HEK293 (cell line): Measurements from ENCODE around the gene CEP135.

Experiments
- ATF2 ChIP-seq: fragments of 450-650 bp; formaldehyde crosslinking; IDR thresholded peaks from 2 replicates; pipeline ENCODE4 v1.5.1; 2016; ENCODE audit warnings: missing biosample characterization, missing genetic modification characterization, low read depth
- CTCF ChIP-seq: fragments of 450-650 bp; formaldehyde crosslinking; IDR thresholded peaks from 2 replicates; pipeline ENCODE4 v1.5.1; 2016; ENCODE audit warnings: missing biosample characterization, missing genetic modification characterization
- RBAK ChIP-seq: fragments of 450-650 bp; formaldehyde crosslinking; IDR thresholded peaks from 2 replicates; pipeline ENCODE4 v1.5.1; 2016; ENCODE audit warnings: missing biosample characterization, missing genetic modification characterization
- SETDB1 ChIP-seq: IDR thresholded peaks from one replicate; pipeline ENCODE4 v1.6.1; 2017; ENCODE audit warnings: mild to moderate bottlenecking, low read length, moderate library complexity, mixed read lengths; ENCODE audit not compliant: insufficient read length
- ZBTB44 ChIP-seq: fragments of 450-650 bp; IDR thresholded peaks from 2 replicates; pipeline ENCODE4 v1.5.1; 2018; ENCODE audit warnings: missing biosample characterization, mild to moderate bottlenecking, missing genetic modification characterization
- ZBTB49 ChIP-seq: fragments of 450-650 bp; formaldehyde crosslinking; IDR thresholded peaks from 2 replicates; pipeline ENCODE4 v1.5.1; 2016; ENCODE audit warnings: missing biosample characterization, missing genetic modification characterization, low read depth
- ZEB2 ChIP-seq: fragments of 450-650 bp; formaldehyde crosslinking; IDR thresholded peaks from 2 replicates; pipeline ENCODE4 v1.5.1; 2016; ENCODE audit warnings: missing biosample characterization, missing genetic modification characterization
- ZNF280D ChIP-seq: fragments of 450-650 bp; formaldehyde crosslinking; IDR thresholded peaks from 2 replicates; pipeline ENCODE4 v1.5.1; 2016; ENCODE audit warnings: missing biosample characterization, missing genetic modification characterization
- ZNF302 ChIP-seq: fragments of 450-650 bp; formaldehyde crosslinking; IDR thresholded peaks from 2 replicates; pipeline ENCODE4 v1.5.1; 2016; ENCODE audit warnings: missing biosample characterization, missing genetic modification characterization, low read depth
- ZNF549 ChIP-seq: fragments of 450-650 bp; IDR thresholded peaks from 2 replicates; pipeline ENCODE4 v1.5.1; 2018; ENCODE audit warnings: missing biosample characterization, missing genetic modification characterization, mild to moderate bottlenecking, inconsistent platforms, moderate library complexity
- ZNF692 ChIP-seq: fragments of 450-650 bp; formaldehyde crosslinking; IDR thresholded peaks from 2 replicates; pipeline ENCODE4 v1.5.1; 2016; ENCODE audit warnings: missing biosample characterization, missing genetic modification characterization
- ZNF707 ChIP-seq: fragments of 450-650 bp; formaldehyde crosslinking; IDR thresholded peaks from 2 replicates; pipeline ENCODE4 v1.5.1; 2016; ENCODE audit warnings: missing biosample characterization, missing genetic modification characterization
- ZNF791 ChIP-seq: fragments of 450-650 bp; formaldehyde crosslinking; IDR thresholded peaks from 2 replicates; pipeline ENCODE4 v1.5.1; 2016; ENCODE audit warnings: missing biosample characterization, missing genetic modification characterization

GRCh38 chr4:55931833-55932232 lies 16.9 kb upstream of the CEP135 start:
- no peak for TF ChIP-seq ZBTB49 (tag by site-specific recombination)
- TF ChIP-seq SETDB1: no peak
- no peak for TF ChIP-seq ZEB2
- TF ChIP-seq ZBTB44 (tag by site-specific recombination): no peak
- TF ChIP-seq ATF2: 0 out of 2 replicates have a peak, but pooled peaks have one; percentile 34
- no peak for TF ChIP-seq ZNF707 (tag by site-specific recombination)
- TF ChIP-seq CTCF (tag by site-specific recombination): no peak
- no peak for TF ChIP-seq ZNF280D (tag by site-specific recombination)
- peak; percentile 92 for TF ChIP-seq ZNF692
- no peak for TF ChIP-seq ZNF302 (tag by site-specific recombination)
- no peak for TF ChIP-seq ZNF791
- TF ChIP-seq RBAK (tag by site-specific recombination): no peak
- TF ChIP-seq ZNF549: no peak
